HCT116 (cell line): ENCODE data around the gene KRT81. TPM values are rescaled to one million over a fixed set of nuclear protein-coding genes. Genes with fewer than 3 reads are reported as not detected.

Experiments used
- ATAC-seq: fragments of 200-7000 bp; cut with Tn5 transposase; 2 replicates; pipeline ENCODE4 v1.9.1; 2020; ENCODE audit warnings: mild to moderate bottlenecking, moderate library complexity
- BruUV-seq: library from RNA; stranded (reverse); fragments of 400-500 nt; replicated peaks from 2 replicates; lab custom pipeline; 2021; lab: Mats Ljungman, UMichigan
- CTCF ChIA-PET: fragments of 300-600 bp; sonication (Branson Sonifier 250); formaldehyde crosslinking; loops from one replicate; lab custom pipeline; 2021; ENCODE audit warnings: antibody characterized with exemption; lab: Charles Lee
- POLR2A ChIA-PET: fragments of 300-600, 350-600 bp; sonication (Branson Sonifier 250); formaldehyde crosslinking; loops from one replicate; lab custom pipeline; 2021; ENCODE audit warnings: antibody characterized with exemption; lab: Charles Lee
- RAD21 ChIA-PET, 2 experiments: fragments of 300-600 bp; sonication (Branson Sonifier 250); formaldehyde crosslinking; loops; one replicate each; lab custom pipeline; 2023; ENCODE audit warnings: low total read pairs in 2 of 2; ENCODE audit not compliant: uncharacterized antibody in 2 of 2, unreplicated experiment in 2 of 2, low non-redundant PET in 1 of 2; lab: Charles Lee
- DNase-seq: peaks from one replicate; pipeline ENCODE4 v3.0.0-alpha.2; 2010; ENCODE audit warnings: low read depth, low spot score
- H2AFZ ChIP-seq: fragments of 200-600 bp; shearing (Covaris generic), sonication (generic); 2 replicates; pipeline ENCODE4 v1.6.1; 2017; ENCODE audit warnings: low read depth, mixed run types, mixed read lengths, antibody characterized with exemption, low read length; ENCODE audit not compliant: poor library complexity, severe bottlenecking
- H3K27ac ChIP-seq: 2 replicates; pipeline ENCODE4 v1.5.1; 2012; ENCODE audit warnings: low read depth, low read length
- H3K27me3 ChIP-seq: fragments of 200-600 bp; sonication (generic); 2 replicates; pipeline ENCODE4 v1.6.1; 2016; ENCODE audit warnings: mixed run types, low read length, mixed read lengths; ENCODE audit not compliant: insufficient read depth
- H3K36me3 ChIP-seq, 2 experiments: fragments of 200-500 bp in 1 of 2; fragments of 200-600 bp in 1 of 2; sonication (Bioruptor generic) in 1 of 2; sonication (generic) in 1 of 2; 2 replicates each; pipeline versions ENCODE4 v1.5.1 to v1.6.1; 2014 to 2016; ENCODE audit warnings: low read length in 2 of 2, inconsistent platforms in 1 of 2, mixed read lengths in 1 of 2, mixed run types in 1 of 2; ENCODE audit not compliant: insufficient read depth in 2 of 2, control insufficient read depth in 1 of 2
- H3K4me1 ChIP-seq, 2 experiments: fragments of 200-600 bp in 1 of 2; sonication (generic) in 1 of 2; 2 replicates each; pipeline versions ENCODE4 v1.5.1 to v1.6.1; 2012 to 2017; ENCODE audit warnings: low read length in 2 of 2, inconsistent platforms in 1 of 2, mild to moderate bottlenecking in 1 of 2, mixed read lengths in 1 of 2, mixed run types in 1 of 2, moderate library complexity in 1 of 2; ENCODE audit not compliant: insufficient read depth in 2 of 2, control insufficient read depth in 1 of 2
- H3K4me2 ChIP-seq: fragments of 200-600 bp; sonication (generic); 2 replicates; pipeline ENCODE4 v1.6.1; 2017; ENCODE audit warnings: mixed run types, low read length, mixed read lengths
- H3K4me3 ChIP-seq, 2 experiments: fragments of 200-600 bp in 1 of 2; sonication (generic) in 1 of 2; replicated peaks in 1 of 2; 2 replicates each; pipeline ENCODE4 v1.5.1; 2011 to 2016; ENCODE audit warnings: low read length in 2 of 2, control low read depth in 1 of 2, low read depth in 1 of 2, mild to moderate bottlenecking in 1 of 2, mixed read lengths in 1 of 2, mixed run types in 1 of 2
- H3K79me2 ChIP-seq: fragments of 200-600 bp; sonication (generic); 2 replicates; pipeline ENCODE4 v1.6.1; 2017; ENCODE audit warnings: mild to moderate bottlenecking, mixed run types, low read length, moderate library complexity, mixed read lengths; ENCODE audit not compliant: insufficient read depth
- H3K9ac ChIP-seq: fragments of 200-600 bp; sonication (generic); 2 replicates; pipeline ENCODE4 v1.6.1; 2016; ENCODE audit warnings: low read length, mixed read lengths
- H3K9me2 ChIP-seq: fragments of 200-600 bp; sonication (generic), shearing (Covaris generic); 2 replicates; pipeline ENCODE4 v1.6.1; 2017; ENCODE audit warnings: mixed run types, mild to moderate bottlenecking, moderate library complexity; ENCODE audit not compliant: insufficient read depth
- H3K9me3 ChIP-seq, 2 experiments: fragments of 200-500 bp in 1 of 2; fragments of 200-600 bp in 1 of 2; sonication (Bioruptor generic) in 1 of 2; sonication (generic) in 1 of 2; 2 replicates each; pipeline ENCODE4 v1.6.1; 2014 to 2017; ENCODE audit warnings: low read length in 2 of 2, mixed read lengths in 2 of 2, inconsistent platforms in 1 of 2, low read depth in 1 of 2, mild to moderate bottlenecking in 1 of 2, mixed run types in 1 of 2, moderate library complexity in 1 of 2; ENCODE audit not compliant: control insufficient read depth in 1 of 2, insufficient read depth in 1 of 2
- H4K20me1 ChIP-seq: fragments of 200-600 bp; sonication (generic), shearing (Covaris generic); 2 replicates; pipeline ENCODE4 v1.6.1; 2017; ENCODE audit warnings: mixed run types, mild to moderate bottlenecking, moderate library complexity; ENCODE audit not compliant: insufficient read depth
- CBX3 ChIP-seq: IDR thresholded peaks from 2 replicates; pipeline ENCODE4 v1.6.1; 2012; ENCODE audit warnings: low read depth
- EGR1 ChIP-seq: IDR thresholded peaks from 2 replicates; pipeline ENCODE4 v1.6.1; 2012; ENCODE audit warnings: low read depth
- ELF1 ChIP-seq: IDR thresholded peaks from 2 replicates; pipeline ENCODE4 v1.6.1; 2012; ENCODE audit warnings: low read depth, borderline replicate concordance
- EZH2phosphoT487 ChIP-seq: fragments of 200-600 bp; IDR thresholded peaks from 2 replicates; pipeline ENCODE4 v1.6.1; 2018; ENCODE audit warnings: antibody characterized with exemption, borderline replicate concordance
- JUND ChIP-seq: IDR thresholded peaks from 2 replicates; pipeline ENCODE4 v1.6.1; 2012
- MAX ChIP-seq: IDR thresholded peaks from 2 replicates; pipeline ENCODE4 v1.6.1; 2012
- POLR2AphosphoS5 ChIP-seq: IDR thresholded peaks from 2 replicates; pipeline ENCODE4 v1.6.1; 2011; ENCODE audit warnings: mild to moderate bottlenecking, low read depth, low read length, moderate library complexity
- RAD21 ChIP-seq: IDR thresholded peaks from 2 replicates; pipeline ENCODE4 v1.6.1; 2012; ENCODE audit warnings: low read depth, mild to moderate bottlenecking
- SIN3A ChIP-seq: IDR thresholded peaks from 2 replicates; pipeline ENCODE4 v1.6.1; 2012; ENCODE audit warnings: low read depth
- SRF ChIP-seq: IDR thresholded peaks from 2 replicates; pipeline ENCODE4 v1.6.1; 2012; ENCODE audit warnings: low read depth
- TCF7L2 ChIP-seq: IDR thresholded peaks from 2 replicates; pipeline ENCODE4 v1.7.0; 2011; ENCODE audit warnings: borderline replicate concordance, inconsistent platforms; ENCODE audit not compliant: insufficient read depth, insufficient read length; ENCODE audit errors: extremely low read depth
- YY1 ChIP-seq: IDR thresholded peaks from 2 replicates; pipeline ENCODE4 v1.6.1; 2011; ENCODE audit warnings: low read length, low read depth, moderate library complexity, mild to moderate bottlenecking; ENCODE audit not compliant: insufficient replicate concordance; ENCODE audit errors: extremely low read depth
- ZFX ChIP-seq: fragments of 450-650 bp; IDR thresholded peaks from 2 replicates; pipeline ENCODE4 v1.6.1; 2017
- ZNF274 ChIP-seq: fragments of 200-500 bp; sonication (Bioruptor generic); IDR thresholded peaks from 2 replicates; pipeline ENCODE4 v1.6.1; 2014; ENCODE audit warnings: mild to moderate bottlenecking, low read depth, low read length, inconsistent platforms
- intact Hi-C: fragments of 100-400 bp; cut with micrococcal nuclease; formaldehyde crosslinking; loops from 2 replicates; pipeline ENCODE4 v1.10.0; 2022
- total RNA-seq: library from RNA; stranded (reverse); gene quantifications from one replicate; pipeline ENCODE4 v1.2.1, GENCODE V29; 2021; ENCODE audit not compliant: unreplicated experiment
- TF ChIP-seq, protein P1 (sequence below), 3 experiments: fragments of 200-600 bp in 1 of 3; sonication (generic) in 1 of 3; IDR thresholded peaks in 2 of 3; conservative IDR thresholded peaks in 1 of 3; 2 replicates each; pipeline ENCODE4 v1.5.1; 2012 to 2017; ENCODE audit warnings: low read depth in 2 of 3, low read length in 2 of 3, antibody characterized with exemption in 1 of 3, borderline replicate concordance in 1 of 3, control low read depth in 1 of 3, mild to moderate bottlenecking in 1 of 3, mixed read lengths in 1 of 3, mixed run types in 1 of 3, moderate library complexity in 1 of 3; ENCODE audit not compliant: insufficient read depth in 1 of 3
- TF ChIP-seq, protein P2 (sequence below): IDR thresholded peaks from 2 replicates; pipeline ENCODE4 v1.6.1; 2012
- TF ChIP-seq, protein P3 (sequence below): IDR thresholded peaks from 2 replicates; pipeline ENCODE4 v1.6.1; 2012; ENCODE audit warnings: low read depth

KRT81 gene
- total RNA-seq, 1 experiment from 2014 or later, result 0.84 TPM

DNA sequence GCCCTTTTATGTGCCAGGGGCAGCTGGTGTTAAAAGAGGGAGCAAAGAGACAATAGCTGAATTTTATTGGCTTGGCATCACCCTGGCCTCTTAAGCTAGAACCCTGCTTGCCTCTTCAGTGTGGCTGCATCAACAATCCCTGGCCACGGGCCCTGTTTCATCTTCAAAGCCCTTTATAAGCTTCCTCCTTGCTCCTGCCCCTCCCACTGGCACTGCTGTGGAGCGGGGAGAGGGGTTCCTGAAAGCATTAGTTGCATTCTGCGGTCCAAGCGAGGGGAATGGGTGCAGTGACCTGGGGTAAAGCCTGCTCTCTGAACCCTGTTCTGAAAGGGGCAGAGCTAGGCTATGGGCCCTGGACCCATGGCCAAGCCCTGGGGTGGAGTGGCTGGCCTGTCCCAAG is 30.1 kb upstream of the KRT81 start:
- Histone ChIP-seq H3K27ac (no peak overlapping the region), H3K36me3 (no peaks in the 10 kb centered on the region), H2AFZ (no peak overlapping the region)
- RAD21 ChIA-PET, result no interaction called here
- ATAC-seq, result no peak
- TF ChIP-seq SRF (no peak), ELF1 (no peak), ZFX (no peak), MAX (no peak), TCF7L2 (no peak), YY1 (no peak), ZNF274 (no peak), POLR2AphosphoS5 (no peak), RAD21 (no peak), JUND (no peak), EZH2phosphoT487 (no peak), EGR1 (no peak), CBX3 (no peak), SIN3A (no peak)
- TF ChIP-seq, protein P1, sequence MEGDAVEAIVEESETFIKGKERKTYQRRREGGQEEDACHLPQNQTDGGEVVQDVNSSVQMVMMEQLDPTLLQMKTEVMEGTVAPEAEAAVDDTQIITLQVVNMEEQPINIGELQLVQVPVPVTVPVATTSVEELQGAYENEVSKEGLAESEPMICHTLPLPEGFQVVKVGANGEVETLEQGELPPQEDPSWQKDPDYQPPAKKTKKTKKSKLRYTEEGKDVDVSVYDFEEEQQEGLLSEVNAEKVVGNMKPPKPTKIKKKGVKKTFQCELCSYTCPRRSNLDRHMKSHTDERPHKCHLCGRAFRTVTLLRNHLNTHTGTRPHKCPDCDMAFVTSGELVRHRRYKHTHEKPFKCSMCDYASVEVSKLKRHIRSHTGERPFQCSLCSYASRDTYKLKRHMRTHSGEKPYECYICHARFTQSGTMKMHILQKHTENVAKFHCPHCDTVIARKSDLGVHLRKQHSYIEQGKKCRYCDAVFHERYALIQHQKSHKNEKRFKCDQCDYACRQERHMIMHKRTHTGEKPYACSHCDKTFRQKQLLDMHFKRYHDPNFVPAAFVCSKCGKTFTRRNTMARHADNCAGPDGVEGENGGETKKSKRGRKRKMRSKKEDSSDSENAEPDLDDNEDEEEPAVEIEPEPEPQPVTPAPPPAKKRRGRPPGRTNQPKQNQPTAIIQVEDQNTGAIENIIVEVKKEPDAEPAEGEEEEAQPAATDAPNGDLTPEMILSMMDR (IDR thresholded peaks at IDR 0.05 in 2 of 3, conservative IDR thresholded peaks at IDR 0.05 in 1 of 3; ENCODE audit: borderline replicate concordance in 1 of 3, insufficient read depth in 1 of 3, low read depth in 2 of 3, low read length in 2 of 3), result no peak
- TF ChIP-seq, protein P2, sequence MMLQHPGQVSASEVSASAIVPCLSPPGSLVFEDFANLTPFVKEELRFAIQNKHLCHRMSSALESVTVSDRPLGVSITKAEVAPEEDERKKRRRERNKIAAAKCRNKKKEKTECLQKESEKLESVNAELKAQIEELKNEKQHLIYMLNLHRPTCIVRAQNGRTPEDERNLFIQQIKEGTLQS, result no peak
- TF ChIP-seq, protein P3, sequence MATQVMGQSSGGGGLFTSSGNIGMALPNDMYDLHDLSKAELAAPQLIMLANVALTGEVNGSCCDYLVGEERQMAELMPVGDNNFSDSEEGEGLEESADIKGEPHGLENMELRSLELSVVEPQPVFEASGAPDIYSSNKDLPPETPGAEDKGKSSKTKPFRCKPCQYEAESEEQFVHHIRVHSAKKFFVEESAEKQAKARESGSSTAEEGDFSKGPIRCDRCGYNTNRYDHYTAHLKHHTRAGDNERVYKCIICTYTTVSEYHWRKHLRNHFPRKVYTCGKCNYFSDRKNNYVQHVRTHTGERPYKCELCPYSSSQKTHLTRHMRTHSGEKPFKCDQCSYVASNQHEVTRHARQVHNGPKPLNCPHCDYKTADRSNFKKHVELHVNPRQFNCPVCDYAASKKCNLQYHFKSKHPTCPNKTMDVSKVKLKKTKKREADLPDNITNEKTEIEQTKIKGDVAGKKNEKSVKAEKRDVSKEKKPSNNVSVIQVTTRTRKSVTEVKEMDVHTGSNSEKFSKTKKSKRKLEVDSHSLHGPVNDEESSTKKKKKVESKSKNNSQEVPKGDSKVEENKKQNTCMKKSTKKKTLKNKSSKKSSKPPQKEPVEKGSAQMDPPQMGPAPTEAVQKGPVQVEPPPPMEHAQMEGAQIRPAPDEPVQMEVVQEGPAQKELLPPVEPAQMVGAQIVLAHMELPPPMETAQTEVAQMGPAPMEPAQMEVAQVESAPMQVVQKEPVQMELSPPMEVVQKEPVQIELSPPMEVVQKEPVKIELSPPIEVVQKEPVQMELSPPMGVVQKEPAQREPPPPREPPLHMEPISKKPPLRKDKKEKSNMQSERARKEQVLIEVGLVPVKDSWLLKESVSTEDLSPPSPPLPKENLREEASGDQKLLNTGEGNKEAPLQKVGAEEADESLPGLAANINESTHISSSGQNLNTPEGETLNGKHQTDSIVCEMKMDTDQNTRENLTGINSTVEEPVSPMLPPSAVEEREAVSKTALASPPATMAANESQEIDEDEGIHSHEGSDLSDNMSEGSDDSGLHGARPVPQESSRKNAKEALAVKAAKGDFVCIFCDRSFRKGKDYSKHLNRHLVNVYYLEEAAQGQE, result no peak
- TF ChIP-seq, all 23 proteins: peak for 0
- no peak overlapping the region for H3K4me2 ChIP-seq
- no peaks in the 10 kb centered on the region for H3K9me2 ChIP-seq
- peaks cover 0 to 3% of the 10 kb centered on the region in 2 experiments; a peak in 1 of 4 replicates for H3K4me1 ChIP-seq
- DNase-seq, result no peak
- ChIA-PET CTCF (no interaction called here), POLR2A (no interaction called here)
- no peaks in the 10 kb centered on the region; the same call in 1 of the 2 replicates for H3K27me3 ChIP-seq
- no peaks in the 10 kb centered on the region for H3K79me2 ChIP-seq
- intact Hi-C loops, result no loop called here
- H3K9ac ChIP-seq, result no peak overlapping the region
- no peaks in the 10 kb centered on the region for H4K20me1 ChIP-seq
- H3K4me3 ChIP-seq, result no peak overlapping the region
- no peaks in the 10 kb centered on the region for H3K9me3 ChIP-seq
- BruUV-seq, result no TSS peak
